IMR-90 (cell line): ENCODE measurements around the gene SEMA4A.

ENCODE experiments used
- BHLHE40 ChIP-seq: fragments of 150-350 bp; IDR thresholded peaks from 2 replicates; pipeline ENCODE4 v1.6.1; 2016; ENCODE audit warnings: mild to moderate bottlenecking, low read depth, low read length
- MAFK ChIP-seq: IDR thresholded peaks from 2 replicates; pipeline ENCODE4 v1.6.1; 2012; ENCODE audit warnings: low read depth, low read length, improper control_type of control experiment
- MAZ ChIP-seq: IDR thresholded peaks from 2 replicates; pipeline ENCODE4 v1.6.1; 2012; ENCODE audit warnings: low read depth, mild to moderate bottlenecking, low read length, improper control_type of control experiment, moderate library complexity, borderline replicate concordance
- MXI1 ChIP-seq: IDR thresholded peaks from 2 replicates; pipeline ENCODE4 v1.6.1; 2012; ENCODE audit warnings: low read depth, mild to moderate bottlenecking, low read length, moderate library complexity, borderline replicate concordance
- NFE2L2 ChIP-seq: fragments of 150-350 bp; IDR thresholded peaks from 2 replicates; pipeline ENCODE4 v1.6.1; 2016; ENCODE audit warnings: low read depth, mild to moderate bottlenecking, low read length
- POLR2A ChIP-seq: IDR thresholded peaks from 2 replicates; pipeline ENCODE4 v1.6.1; 2012; ENCODE audit warnings: mild to moderate bottlenecking, low read depth, low read length
- RCOR1 ChIP-seq: IDR thresholded peaks from 2 replicates; pipeline ENCODE4 v1.6.1; 2012; ENCODE audit warnings: mild to moderate bottlenecking, low read length, improper control_type of control experiment; ENCODE audit not compliant: insufficient replicate concordance
- RFX5 ChIP-seq: IDR thresholded peaks from 2 replicates; pipeline ENCODE4 v1.8.0; 2012; ENCODE audit warnings: low read depth, mild to moderate bottlenecking, low read length, moderate library complexity
- SMC3 ChIP-seq: fragments of 150-350 bp; IDR thresholded peaks from 2 replicates; pipeline ENCODE4 v1.6.1; 2016; ENCODE audit warnings: low read depth, mild to moderate bottlenecking, antibody characterized with exemption, low read length, moderate library complexity
- TF ChIP-seq, protein P1 (sequence below): fragments of 150-350 bp; IDR thresholded peaks from 2 replicates; pipeline ENCODE4 v1.6.1; 2017; ENCODE audit warnings: mild to moderate bottlenecking, antibody characterized with exemption, low read length, low read depth
- TF ChIP-seq, protein P2 (sequence below): conservative IDR thresholded peaks from 2 replicates; pipeline ENCODE4 v1.5.1; 2012; ENCODE audit warnings: mild to moderate bottlenecking, low read depth, low read length, improper control_type of control experiment
- TF ChIP-seq, protein P3 (sequence below): fragments of 150-350 bp; IDR thresholded peaks from 2 replicates; pipeline ENCODE4 v1.6.1; 2016; ENCODE audit warnings: low read depth, mild to moderate bottlenecking, low read length, moderate library complexity, borderline replicate concordance

DNA sequence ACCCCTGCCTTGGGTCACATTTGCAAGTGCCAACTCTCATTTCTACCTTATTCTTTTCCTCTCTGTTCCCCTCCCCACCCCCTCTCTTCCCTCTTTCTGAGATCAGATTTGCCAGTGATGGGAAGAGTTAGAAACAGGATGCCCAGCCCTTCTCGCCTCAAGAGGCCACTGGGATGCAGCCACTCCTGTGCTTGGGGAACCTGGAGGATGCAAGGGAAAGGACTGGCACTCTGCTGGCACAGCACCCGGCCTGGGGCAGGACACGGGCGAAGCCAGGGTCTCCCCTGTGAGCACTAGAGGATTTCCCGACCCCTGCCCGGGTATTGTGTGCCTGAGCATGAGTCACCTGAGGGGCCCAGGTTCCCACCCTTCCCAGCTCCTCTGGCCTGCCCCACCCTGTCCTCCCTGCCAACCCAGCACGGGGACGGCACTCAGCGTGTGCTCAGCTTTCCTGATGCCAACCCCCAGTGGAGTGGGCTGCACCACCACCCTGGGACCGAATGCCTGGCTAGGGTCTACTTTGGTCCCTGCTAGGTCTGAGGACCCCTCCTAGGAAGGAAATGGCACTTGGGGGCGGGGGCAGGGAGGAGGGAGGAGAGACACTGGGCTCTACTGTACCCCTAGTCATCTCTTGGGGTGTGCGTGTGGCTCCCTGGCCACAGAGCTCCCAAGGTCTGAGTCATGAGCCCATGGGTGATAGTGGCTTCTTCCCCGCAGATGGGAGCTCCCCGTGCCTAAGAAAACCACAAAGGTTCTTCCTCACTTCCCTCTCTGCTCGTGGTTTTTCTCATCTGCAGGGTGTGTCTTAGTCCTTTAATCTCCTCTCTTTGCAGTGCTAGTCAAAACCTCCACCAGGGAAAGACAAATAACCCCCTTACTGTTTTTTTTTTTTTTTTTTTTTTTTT, 26.5 kb upstream of the SEMA4A start:
- TF ChIP-seq, protein P1, sequence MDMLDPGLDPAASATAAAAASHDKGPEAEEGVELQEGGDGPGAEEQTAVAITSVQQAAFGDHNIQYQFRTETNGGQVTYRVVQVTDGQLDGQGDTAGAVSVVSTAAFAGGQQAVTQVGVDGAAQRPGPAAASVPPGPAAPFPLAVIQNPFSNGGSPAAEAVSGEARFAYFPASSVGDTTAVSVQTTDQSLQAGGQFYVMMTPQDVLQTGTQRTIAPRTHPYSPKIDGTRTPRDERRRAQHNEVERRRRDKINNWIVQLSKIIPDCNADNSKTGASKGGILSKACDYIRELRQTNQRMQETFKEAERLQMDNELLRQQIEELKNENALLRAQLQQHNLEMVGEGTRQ: peak; percentile 48; the same call in 1 of the 2 replicates
- TF ChIP-seq, protein P2, sequence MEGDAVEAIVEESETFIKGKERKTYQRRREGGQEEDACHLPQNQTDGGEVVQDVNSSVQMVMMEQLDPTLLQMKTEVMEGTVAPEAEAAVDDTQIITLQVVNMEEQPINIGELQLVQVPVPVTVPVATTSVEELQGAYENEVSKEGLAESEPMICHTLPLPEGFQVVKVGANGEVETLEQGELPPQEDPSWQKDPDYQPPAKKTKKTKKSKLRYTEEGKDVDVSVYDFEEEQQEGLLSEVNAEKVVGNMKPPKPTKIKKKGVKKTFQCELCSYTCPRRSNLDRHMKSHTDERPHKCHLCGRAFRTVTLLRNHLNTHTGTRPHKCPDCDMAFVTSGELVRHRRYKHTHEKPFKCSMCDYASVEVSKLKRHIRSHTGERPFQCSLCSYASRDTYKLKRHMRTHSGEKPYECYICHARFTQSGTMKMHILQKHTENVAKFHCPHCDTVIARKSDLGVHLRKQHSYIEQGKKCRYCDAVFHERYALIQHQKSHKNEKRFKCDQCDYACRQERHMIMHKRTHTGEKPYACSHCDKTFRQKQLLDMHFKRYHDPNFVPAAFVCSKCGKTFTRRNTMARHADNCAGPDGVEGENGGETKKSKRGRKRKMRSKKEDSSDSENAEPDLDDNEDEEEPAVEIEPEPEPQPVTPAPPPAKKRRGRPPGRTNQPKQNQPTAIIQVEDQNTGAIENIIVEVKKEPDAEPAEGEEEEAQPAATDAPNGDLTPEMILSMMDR: no peak
- TF ChIP-seq POLR2A: peak; percentile 59
- no peak for TF ChIP-seq MAFK
- peak; percentile 90 for TF ChIP-seq BHLHE40
- TF ChIP-seq MXI1: 0 out of 2 replicates have a peak, but pooled peaks have one; percentile 47
- TF ChIP-seq RFX5: no peak
- TF ChIP-seq NFE2L2: no peak; the same call in 1 of the 2 replicates
- no peak for TF ChIP-seq RCOR1
- TF ChIP-seq, protein P3, sequence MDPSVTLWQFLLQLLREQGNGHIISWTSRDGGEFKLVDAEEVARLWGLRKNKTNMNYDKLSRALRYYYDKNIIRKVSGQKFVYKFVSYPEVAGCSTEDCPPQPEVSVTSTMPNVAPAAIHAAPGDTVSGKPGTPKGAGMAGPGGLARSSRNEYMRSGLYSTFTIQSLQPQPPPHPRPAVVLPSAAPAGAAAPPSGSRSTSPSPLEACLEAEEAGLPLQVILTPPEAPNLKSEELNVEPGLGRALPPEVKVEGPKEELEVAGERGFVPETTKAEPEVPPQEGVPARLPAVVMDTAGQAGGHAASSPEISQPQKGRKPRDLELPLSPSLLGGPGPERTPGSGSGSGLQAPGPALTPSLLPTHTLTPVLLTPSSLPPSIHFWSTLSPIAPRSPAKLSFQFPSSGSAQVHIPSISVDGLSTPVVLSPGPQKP: no peak
- TF ChIP-seq MAZ: peak; percentile 94
- no peak for TF ChIP-seq SMC3
